Stimulated activated CD8-positive, alpha-beta memory T cell treated with anti-CD3 and anti-CD28 coated beads, Interleukin-7, amount 100 ng/mL, for 24 hours (primary cell): ENCODE measurements around the gene ZC3H4.

Experiments used
- DNase-seq: peaks from one replicate; pipeline ENCODE4 v3.0.0-alpha.2; 2020; ENCODE audit warnings: low read depth

The ZC3H4 gene

DNA sequence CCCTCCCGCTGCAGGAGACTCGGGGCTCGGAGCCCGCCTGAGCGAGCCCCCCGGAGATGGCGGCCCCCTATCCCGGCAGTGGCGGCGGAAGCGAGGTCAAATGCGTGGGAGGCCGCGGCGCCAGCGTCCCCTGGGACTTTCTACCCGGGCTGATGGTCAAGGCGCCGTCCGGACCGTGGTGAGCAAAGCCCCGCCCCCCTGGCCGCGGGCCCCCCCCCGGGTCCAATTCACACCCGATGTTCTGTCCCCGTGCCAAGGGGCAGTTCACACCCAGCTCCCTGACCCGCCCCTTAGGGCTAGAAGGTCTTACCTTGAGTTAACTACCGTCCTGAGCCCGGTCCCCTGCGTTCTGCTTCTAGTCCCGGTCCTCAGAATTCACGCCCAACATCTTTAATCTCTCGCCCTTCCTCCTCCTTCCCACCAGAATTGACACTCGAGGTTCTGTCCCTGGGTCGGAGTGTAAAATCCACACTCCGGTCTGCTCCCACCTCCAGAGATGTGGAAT, 92.5 kb downstream of the ZC3H4 start:
- no peak for DNase-seq

DNA sequence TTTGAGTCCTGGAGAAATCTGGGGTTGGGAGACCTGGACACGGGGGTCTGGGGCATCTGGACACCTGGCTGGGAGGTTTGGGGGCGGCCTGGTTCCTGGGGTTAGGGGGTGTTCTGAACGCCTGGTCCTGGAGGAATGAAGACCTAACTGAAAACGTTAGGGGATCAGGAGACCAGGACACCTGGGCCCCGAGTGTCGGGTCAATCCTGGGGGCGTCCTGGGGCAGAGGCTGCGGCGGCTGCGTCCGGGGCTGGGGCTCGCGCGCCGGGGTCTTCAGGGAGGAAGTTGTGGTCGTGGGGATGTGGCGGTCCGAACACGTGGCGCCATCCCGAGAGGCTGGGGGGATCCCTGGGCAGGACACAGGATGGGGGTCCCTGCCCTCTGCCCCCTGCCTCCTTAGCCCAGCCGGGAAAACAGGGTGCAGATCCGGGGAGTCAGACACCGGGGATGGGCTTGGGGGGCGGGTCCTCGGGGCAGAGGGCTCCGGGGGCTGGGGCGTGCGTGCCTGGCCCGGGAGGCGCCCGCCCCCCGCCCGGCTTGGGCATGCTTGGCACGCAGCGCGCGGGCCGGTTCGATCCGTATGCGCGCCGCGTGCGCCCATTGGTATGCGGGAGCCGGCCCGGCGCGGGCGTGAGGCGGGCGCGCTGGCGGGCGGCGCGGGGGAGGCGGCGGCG, 93.3 kb downstream of the ZC3H4 start:
- no peak for DNase-seq

GRCh38 chr19:47019431-47020041, 94.0 kb downstream of the ZC3H4 start, which contains the start of gene NPAS1:
TSS of gene NPAS1 (plus strand) at chr19:47019837. CDS start at chr19:47021048, 1,211 bp downstream.
- DNase-seq: no peak

DNA sequence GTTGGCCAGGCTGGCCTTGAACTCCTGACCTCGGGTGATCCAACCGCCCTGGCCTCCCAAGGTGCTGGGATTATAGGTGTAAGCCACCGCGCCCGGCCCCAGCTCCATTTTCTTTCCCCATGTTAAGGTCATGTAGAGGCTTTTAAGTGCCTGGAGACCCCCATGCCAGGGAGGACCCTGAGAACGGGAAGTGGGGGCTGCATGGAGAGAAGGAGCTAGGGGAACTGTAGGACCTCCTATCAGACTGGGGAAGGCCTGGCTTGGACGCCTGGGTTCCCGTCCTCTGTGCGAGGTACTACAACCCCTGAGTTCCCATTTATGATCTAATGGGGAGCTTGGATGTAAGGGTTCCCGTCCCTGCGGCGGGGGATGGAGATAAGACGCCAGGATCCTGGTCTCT, 94.7 kb downstream of the ZC3H4 start:
- DNase-seq: no peak
